ENCODE results near the gene SLC8A1. TPM values are rescaled to one million over a fixed set of nuclear protein-coding genes. Genes with fewer than 3 reads are reported as not detected.

SLC8A1 gene
- total RNA-seq, 1 donor from 2014 or later, result 5.6 TPM

GRCh38 chr2:40363231-40363630 is 88.7 kb downstream of the SLC8A1 start:
- Histone ChIP-seq H3K36me3 (no peaks in the 10 kb centered on the region), H3K27me3 (no peaks in the 10 kb centered on the region), H3K4me3 (peak overlapping the region in 1 of 2 donors; percentile 47), H3K27ac (no peak overlapping the region), H3K9me3 (no peaks in the 10 kb centered on the region), H3K4me1 (peaks cover 0 to 7% of the 10 kb centered on the region in 2 donors)
- intact Hi-C loops (cut with DNase I), result no loop called here
- TF ChIP-seq CTCF (IDR thresholded peaks at IDR 0.05), result no peak
- no peak for DNase-seq (ENCODE audit: low spot score in 2 of 2)

GRCh38 chr2:40361478-40361877 is 90.4 kb downstream of the SLC8A1 start:
- H3K9me3 ChIP-seq, result no peaks in the 10 kb centered on the region
- H3K4me1 ChIP-seq, result peaks cover 0 to 7% of the 10 kb centered on the region in 2 donors
- H3K27ac ChIP-seq, result no peak overlapping the region
- H3K27me3 ChIP-seq, result no peaks in the 10 kb centered on the region
- H3K4me3 ChIP-seq, result no peak overlapping the region
- DNase-seq (ENCODE audit: low spot score in 2 of 2), result no peak
- H3K36me3 ChIP-seq, result no peaks in the 10 kb centered on the region
- no peak for TF ChIP-seq CTCF (IDR thresholded peaks at IDR 0.05)
- intact Hi-C loops (cut with DNase I), result no loop called here

GRCh38 chr2:40360652-40361051 is 91.2 kb downstream of the SLC8A1 start:
- intact Hi-C loops (cut with DNase I), result no loop called here
- Histone ChIP-seq H3K36me3 (no peaks in the 10 kb centered on the region), H3K4me3 (no peak overlapping the region), H3K27me3 (no peaks in the 10 kb centered on the region), H3K4me1 (peaks cover 0 to 7% of the 10 kb centered on the region in 2 donors), H3K27ac (no peak overlapping the region), H3K9me3 (no peaks in the 10 kb centered on the region)
- DNase-seq (ENCODE audit: low spot score in 2 of 2), result no peak
- TF ChIP-seq CTCF (IDR thresholded peaks at IDR 0.05), result no peak

GRCh38 chr2:40359811-40360210 is 92.1 kb downstream of the SLC8A1 start:
- H3K27ac ChIP-seq, result no peak overlapping the region

GRCh38 chr2:40358783-40359182 is 93.1 kb downstream of the SLC8A1 start:
- H3K27me3 ChIP-seq, result no peaks in the 10 kb centered on the region
- intact Hi-C loops (cut with DNase I), result no loop called here
- H3K27ac ChIP-seq, result no peak overlapping the region
- no peak for TF ChIP-seq CTCF (IDR thresholded peaks at IDR 0.05)
- no peaks in the 10 kb centered on the region for H3K36me3 ChIP-seq
- H3K9me3 ChIP-seq, result no peaks in the 10 kb centered on the region
- H3K4me1 ChIP-seq, result peaks cover 0 to 6% of the 10 kb centered on the region in 2 donors
- no peak overlapping the region for H3K4me3 ChIP-seq
- no peak for DNase-seq (ENCODE audit: low spot score in 2 of 2)

More at GRCh38 chr2:40359811-40360210, 92.1 kb downstream of the SLC8A1 start:
- no peak for DNase-seq (ENCODE audit: low spot score in 2 of 2)
- Histone ChIP-seq H3K27me3 (no peaks in the 10 kb centered on the region), H3K4me3 (no peak overlapping the region), H3K4me1 (peaks cover 0 to 6% of the 10 kb centered on the region in 2 donors), H3K36me3 (no peaks in the 10 kb centered on the region), H3K9me3 (no peaks in the 10 kb centered on the region)
- intact Hi-C loops (cut with DNase I), result no loop called here
- no peak for TF ChIP-seq CTCF (IDR thresholded peaks at IDR 0.05)

GRCh38 chr2:40357667-40358066 is 94.2 kb downstream of the SLC8A1 start:
- Histone ChIP-seq H3K9me3 (no peaks in the 10 kb centered on the region), H3K27me3 (no peaks in the 10 kb centered on the region), H3K36me3 (no peaks in the 10 kb centered on the region), H3K4me3 (no peak overlapping the region), H3K4me1 (peaks cover 0 to 10% of the 10 kb centered on the region in 2 donors), H3K27ac (no peak overlapping the region)
- intact Hi-C loops (cut with DNase I), result no loop called here
- TF ChIP-seq CTCF (IDR thresholded peaks at IDR 0.05), result no peak
- no peak for DNase-seq (ENCODE audit: low spot score in 2 of 2)
